ENCODE measurements around the gene YWHAG. TPM values are rescaled to one million over a fixed set of nuclear protein-coding genes. Genes with fewer than 3 reads are reported as not detected.

Gene YWHAG
- total and polyA plus RNA-seq, 2 of the 13 experiments (the other 11 are each of a cell fraction or from before 2014, with no cell fraction given): 36.9 to 67.5 TPM

GRCh38 chr7:76291351-76292212 lies 67.2 kb downstream of the YWHAG start (continued):
- TF ChIP-seq ONECUT2 (CRISPR knock-in tag; IDR thresholded peaks at IDR 0.05) (no peak), BHLHE40 (IDR thresholded peaks at IDR 0.05; ENCODE audit: low read length) (0 out of 2 replicates have a peak, but pooled peaks have one; percentile 41), NR2F1 (CRISPR knock-in tag; IDR thresholded peaks at IDR 0.05) (no peak; a peak in 1 of 4 replicates), RAD21 (CRISPR knock-in tag; IDR thresholded peaks at IDR 0.05) (peak; percentile 97), ZNF556 (CRISPR knock-in tag; IDR thresholded peaks at IDR 0.05; ENCODE audit: borderline replicate concordance) (no peak), MAZ (IDR thresholded peaks at IDR 0.05; ENCODE audit: borderline replicate concordance, low read depth, low read length) (0 out of 2 replicates have a peak, but pooled peaks have one; percentile 11), MAZ (CRISPR knock-in tag; IDR thresholded peaks at IDR 0.05; ENCODE audit: low read depth) (no peak; the same call in 1 of the 2 replicates), ZNF501 (CRISPR knock-in tag; IDR thresholded peaks at IDR 0.05) (0 out of 2 replicates have a peak, but pooled peaks have one; percentile 32), POGZ (CRISPR knock-in tag; IDR thresholded peaks at IDR 0.05) (peak; percentile 49; the same call in 1 of the 2 replicates), SRSF1 (optimal IDR thresholded peaks at IDR 0.05; ENCODE audit: low read depth, low read length) (peak; percentile 84), PPARG (CRISPR knock-in tag; conservative IDR thresholded peaks at IDR 0.05) (peak; percentile 62; the same call in 1 of the 2 replicates), ZNF124 (CRISPR knock-in tag; IDR thresholded peaks at IDR 0.05) (no peak), ADNP (CRISPR knock-in tag; IDR thresholded peaks at IDR 0.05) (no peak), PITX1 (CRISPR knock-in tag; IDR thresholded peaks at IDR 0.05) (no peak; the same call in 1 of the 2 replicates), RFXAP (CRISPR knock-in tag; IDR thresholded peaks at IDR 0.05; ENCODE audit: borderline replicate concordance) (0 out of 2 replicates have a peak, but pooled peaks have one; percentile 41), ZNF34 (CRISPR knock-in tag; IDR thresholded peaks at IDR 0.05; ENCODE audit: borderline replicate concordance) (no peak), ZHX1 (CRISPR knock-in tag; IDR thresholded peaks at IDR 0.05; ENCODE audit: low read depth) (0 out of 2 replicates have a peak, but pooled peaks have one; percentile 23), POLR2G (IDR thresholded peaks at IDR 0.05; ENCODE audit: low read depth, low read length) (peak; percentile 73), GATAD2A (CRISPR knock-in tag; IDR thresholded peaks at IDR 0.05) (peak; percentile 85), FOSL1 (CRISPR knock-in tag; IDR thresholded peaks at IDR 0.05; ENCODE audit: borderline replicate concordance) (peak; percentile 48; the same call in 1 of the 2 replicates), KDM6A (CRISPR knock-in tag; IDR thresholded peaks at IDR 0.05; ENCODE audit: low read depth) (peak; percentile 37; the same call in 1 of the 2 replicates), TBX2 (CRISPR knock-in tag; IDR thresholded peaks at IDR 0.05; ENCODE audit: borderline replicate concordance) (peak; percentile 57; the same call in 1 of the 2 replicates), FOSL2 (CRISPR knock-in tag; IDR thresholded peaks at IDR 0.05) (peak; percentile 94), SMARCE1 (IDR thresholded peaks at IDR 0.05; ENCODE audit: borderline replicate concordance) (no peak)
- TF ChIP-seq, protein P1, sequence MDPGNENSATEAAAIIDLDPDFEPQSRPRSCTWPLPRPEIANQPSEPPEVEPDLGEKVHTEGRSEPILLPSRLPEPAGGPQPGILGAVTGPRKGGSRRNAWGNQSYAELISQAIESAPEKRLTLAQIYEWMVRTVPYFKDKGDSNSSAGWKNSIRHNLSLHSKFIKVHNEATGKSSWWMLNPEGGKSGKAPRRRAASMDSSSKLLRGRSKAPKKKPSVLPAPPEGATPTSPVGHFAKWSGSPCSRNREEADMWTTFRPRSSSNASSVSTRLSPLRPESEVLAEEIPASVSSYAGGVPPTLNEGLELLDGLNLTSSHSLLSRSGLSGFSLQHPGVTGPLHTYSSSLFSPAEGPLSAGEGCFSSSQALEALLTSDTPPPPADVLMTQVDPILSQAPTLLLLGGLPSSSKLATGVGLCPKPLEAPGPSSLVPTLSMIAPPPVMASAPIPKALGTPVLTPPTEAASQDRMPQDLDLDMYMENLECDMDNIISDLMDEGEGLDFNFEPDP (CRISPR knock-in tag; conservative IDR thresholded peaks at IDR 0.05): no peak
